HG03064 (cell line): ENCODE results near the gene TNXB.
"Not testable (repeated sequence)": the region's sequence is repeated elsewhere in the genome, so short reads cannot be mapped to it uniquely, and the experiment has no call there.

Source experiments
- ATAC-seq: cut with Tn5 transposase; IDR thresholded peaks from one replicate; pipeline ENCODE4 v1.9.1; 2021; ENCODE audit warnings: low read depth; ENCODE audit not compliant: unreplicated experiment

Gene TNXB

DNA sequence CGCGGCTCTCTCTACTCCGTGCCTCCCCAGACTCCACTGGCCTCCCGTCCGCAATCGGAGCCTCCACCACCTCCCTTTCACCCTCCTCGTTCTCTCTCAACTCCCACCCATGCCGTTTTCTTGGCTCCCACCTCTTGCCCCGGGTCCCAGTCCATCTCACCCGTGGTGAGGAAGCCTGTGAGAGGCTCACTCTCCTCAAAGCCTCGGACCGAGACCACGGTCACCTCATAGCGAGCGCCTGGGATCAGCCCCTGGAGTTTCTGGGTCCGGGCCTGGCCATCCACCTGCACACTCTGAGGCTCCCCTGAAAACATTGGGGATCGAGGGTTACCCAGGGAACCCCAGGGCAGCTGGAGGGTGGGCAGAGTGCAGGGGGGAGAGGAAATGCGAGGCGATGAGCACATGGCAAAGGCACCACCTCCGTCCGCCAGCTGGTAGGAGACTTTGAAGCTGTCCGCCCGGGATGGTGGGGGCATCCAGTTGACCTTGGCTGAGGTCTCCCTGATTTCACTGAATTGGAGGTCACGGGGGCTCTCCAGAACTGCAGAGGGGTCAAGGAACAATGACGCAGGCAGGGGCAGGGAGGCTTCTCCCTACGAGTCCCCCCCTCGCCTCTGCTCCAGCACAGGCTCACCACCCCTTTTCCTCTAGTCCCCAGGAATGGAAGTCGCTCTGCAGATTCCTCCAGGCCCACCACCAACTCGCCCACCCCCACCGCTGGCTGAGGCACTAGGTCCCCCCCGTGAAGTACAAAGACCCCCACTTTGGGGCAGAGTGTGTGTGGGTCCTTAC is 65.4 kb downstream of the TNXB start:
- ATAC-seq = not testable (repeated sequence)

- ATAC-seq = not testable (repeated sequence)
Measured at GRCh38 chr6:32042276-32042675, 66.9 kb downstream of the TNXB start.

GRCh38 chr6:32041385-32041784 is 67.8 kb downstream of the TNXB start:
- ATAC-seq = not testable (repeated sequence)

DNA sequence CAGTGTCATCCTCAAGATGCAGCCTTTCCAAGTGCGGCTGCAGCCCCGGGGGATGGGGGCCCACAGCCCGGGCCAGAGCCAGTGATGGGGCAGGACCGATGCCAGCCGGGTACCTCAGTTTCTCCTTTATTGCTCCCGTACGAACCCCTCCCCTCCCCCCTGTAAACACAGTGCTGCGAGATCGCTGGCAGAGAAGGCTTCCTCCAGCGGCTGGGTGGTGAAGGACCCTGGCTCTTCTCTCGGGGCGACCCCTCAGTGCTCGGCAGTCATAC is 68.2 kb downstream of the TNXB start:
- not testable (repeated sequence) for ATAC-seq

- ATAC-seq = not testable (repeated sequence)
Measured at GRCh38 chr6:32040299-32041049, 68.7 kb downstream of the TNXB start.

DNA sequence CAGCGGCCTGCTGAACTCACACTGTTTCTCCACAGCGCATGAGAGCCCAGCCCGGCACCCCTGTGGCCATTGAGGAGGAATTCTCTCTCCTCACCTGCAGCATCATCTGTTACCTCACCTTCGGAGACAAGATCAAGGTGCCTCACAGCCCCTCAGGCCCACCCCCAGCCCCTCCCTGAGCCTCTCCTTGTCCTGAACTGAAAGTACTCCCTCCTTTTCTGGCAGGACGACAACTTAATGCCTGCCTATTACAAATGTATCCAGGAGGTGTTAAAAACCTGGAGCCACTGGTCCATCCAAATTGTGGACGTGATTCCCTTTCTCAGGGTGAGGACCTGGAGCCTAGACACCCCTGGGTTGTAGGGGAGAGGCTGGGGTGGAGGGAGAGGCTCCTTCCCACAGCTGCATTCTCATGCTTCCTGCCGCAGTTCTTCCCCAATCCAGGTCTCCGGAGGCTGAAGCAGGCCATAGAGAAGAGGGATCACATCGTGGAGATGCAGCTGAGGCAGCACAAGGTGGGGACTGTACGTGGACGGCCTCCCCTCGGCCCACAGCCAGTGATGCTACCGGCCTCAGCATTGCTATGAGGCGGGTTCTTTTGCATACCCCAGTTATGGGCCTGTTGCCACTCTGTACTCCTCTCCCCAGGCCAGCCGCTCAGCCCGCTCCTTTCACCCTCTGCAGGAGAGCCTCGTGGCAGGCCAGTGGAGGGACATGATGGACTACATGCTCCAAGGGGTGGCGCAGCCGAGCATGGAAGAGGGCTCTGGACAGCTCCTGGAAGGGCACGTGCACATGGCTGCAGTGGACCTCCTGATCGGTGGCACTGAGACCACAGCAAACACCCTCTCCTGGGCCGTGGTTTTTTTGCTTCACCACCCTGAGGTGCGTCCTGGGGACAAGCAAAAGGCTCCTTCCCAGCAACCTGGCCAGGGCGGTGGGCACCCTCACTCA is 69.5 kb downstream of the TNXB start:
- ATAC-seq = not testable (repeated sequence)

- ATAC-seq = not testable (repeated sequence)
Measured at GRCh38 chr6:32038878-32039277, 70.3 kb downstream of the TNXB start.

DNA sequence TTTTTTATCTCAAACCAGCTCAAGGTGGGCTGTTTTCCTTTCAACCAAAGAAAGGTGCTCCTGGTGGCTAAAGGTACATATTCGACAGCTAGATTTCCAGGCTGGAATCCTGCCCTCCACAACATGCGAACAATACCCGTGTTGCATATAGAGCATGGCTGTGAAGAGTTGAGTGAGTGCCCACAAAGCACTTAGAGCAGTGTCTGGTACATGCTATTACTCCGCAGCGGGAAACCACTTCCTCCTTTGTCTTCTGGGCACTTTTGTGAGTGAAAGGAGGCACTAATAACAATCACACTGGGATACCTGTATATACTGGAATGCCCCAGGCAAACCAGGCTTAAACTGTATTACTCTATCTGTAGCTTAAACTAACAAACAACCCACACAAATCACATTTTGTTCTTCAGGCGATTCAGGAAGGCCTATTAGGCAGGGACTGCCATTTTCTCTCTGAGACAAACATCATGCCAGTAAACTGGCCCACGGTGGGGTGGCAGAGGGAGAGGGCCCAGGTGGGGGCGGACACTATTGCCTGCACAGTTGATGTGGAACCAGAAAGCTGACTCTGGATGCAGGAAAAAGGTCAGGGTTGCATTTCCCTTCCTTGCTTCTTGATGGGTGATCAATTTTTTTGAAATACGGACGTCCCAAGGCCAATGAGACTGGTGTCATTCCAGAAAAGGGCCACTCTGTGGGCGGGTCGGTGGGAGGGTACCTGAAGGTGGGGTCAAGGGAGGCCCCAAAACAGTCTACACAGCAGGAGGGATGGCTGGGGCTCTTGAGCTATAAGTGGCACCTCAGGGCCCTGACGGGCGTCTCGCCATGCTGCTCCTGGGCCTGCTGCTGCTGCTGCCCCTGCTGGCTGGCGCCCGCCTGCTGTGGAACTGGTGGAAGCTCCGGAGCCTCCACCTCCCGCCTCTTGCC is 71.3 kb downstream of the TNXB start, which contains the start of gene CYP21A2:
CYP21A2 (plus strand) TSS at position 818 of the 927 bp plus-strand sequence; CDS start at position 826, 8 bp downstream.
- not testable (repeated sequence) for ATAC-seq

- ATAC-seq = not testable (repeated sequence)
Measured at GRCh38 chr6:32037136-32037535, 72.0 kb downstream of the TNXB start.

- not testable (repeated sequence) for ATAC-seq
Measured at GRCh38 chr6:32035283-32036013, 73.7 kb downstream of the TNXB start.

- ATAC-seq = not testable (repeated sequence)
Measured at GRCh38 chr6:32029553-32029952, 79.6 kb downstream of the TNXB start.

DNA sequence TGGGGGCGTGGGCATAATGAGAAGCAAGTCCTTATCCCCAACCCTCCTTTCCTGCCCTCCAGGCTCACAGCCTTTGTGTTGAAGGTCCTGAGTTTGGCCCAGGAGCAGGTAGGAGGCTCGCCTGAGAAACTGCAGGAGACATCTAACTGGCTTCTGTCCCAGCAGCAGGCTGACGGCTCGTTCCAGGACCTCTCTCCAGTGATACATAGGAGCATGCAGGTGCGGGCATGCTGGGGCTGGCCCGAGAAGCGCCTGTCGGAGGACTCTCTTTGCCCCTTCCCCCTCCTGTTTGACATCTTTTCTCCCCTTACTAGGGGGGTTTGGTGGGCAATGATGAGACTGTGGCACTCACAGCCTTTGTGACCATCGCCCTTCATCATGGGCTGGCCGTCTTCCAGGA is 80.5 kb downstream of the TNXB start:
- ATAC-seq = not testable (repeated sequence)

DNA sequence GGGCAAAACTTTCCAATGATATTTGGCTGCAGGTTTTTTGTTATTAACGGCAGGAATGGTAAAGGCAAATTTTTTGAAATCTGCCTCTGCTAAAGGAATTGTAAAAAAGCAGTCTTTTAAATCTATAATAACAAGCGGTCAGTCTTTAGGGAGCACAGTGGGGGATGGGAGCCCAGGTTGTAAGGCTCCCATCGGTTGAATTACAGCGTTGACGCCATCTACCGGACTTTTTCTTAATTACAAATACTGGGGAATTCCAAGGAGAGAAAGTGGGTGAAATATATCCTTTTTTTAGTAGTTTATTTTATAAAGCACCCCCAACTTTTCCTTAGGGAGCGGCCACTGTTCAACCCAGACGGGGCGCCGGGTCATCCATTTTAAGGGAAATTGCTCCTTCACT is 87.0 kb downstream of the TNXB start:
- not testable (repeated sequence) for ATAC-seq

- ATAC-seq = not testable (repeated sequence)
Measured at GRCh38 chr6:32014547-32014946, 94.6 kb downstream of the TNXB start, which contains the start of gene C4B. Gene C4B (plus strand): TSS chr6:32014795. CDS start chr6:32014846, 51 bp downstream.

GRCh38 chr6:32013738-32014137 is 95.4 kb downstream of the TNXB start:
- ATAC-seq = not testable (repeated sequence)

GRCh38 chr6:32012941-32013617 is 96.1 kb downstream of the TNXB start:
- ATAC-seq = not testable (repeated sequence)

DNA sequence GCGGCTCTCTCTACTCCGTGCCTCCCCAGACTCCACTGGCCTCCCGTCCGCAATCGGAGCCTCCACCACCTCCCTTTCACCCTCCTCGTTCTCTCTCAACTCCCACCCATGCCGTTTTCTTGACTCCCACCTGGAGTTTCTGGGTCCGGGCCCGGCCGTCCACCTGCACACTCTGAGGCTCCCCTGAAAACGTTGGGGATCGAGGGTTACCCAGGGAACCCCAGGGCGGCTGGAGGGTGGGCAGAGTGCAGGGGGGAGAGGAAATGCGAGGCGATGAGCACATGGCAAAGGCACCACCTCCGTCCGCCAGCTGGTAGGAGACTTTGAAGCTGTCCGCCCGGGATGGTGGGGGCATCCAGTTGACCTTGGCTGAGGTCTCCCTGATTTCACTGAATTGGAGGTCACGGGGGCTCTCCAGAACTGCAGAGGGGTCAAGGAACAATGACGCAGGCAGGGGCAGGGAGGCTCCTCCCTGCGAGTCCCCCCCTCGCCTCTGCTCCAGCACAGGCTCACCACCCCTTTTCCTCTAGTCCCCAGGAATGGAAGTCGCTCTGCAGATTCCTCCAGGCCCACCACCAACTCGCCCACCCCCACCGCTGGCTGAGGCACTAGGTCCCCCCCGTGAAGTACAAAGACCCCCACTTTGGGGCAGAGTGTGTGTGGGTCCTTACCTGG is 98.1 kb downstream of the TNXB start:
- not testable (repeated sequence) for ATAC-seq

GRCh38 chr6:32009537-32009936 is 99.6 kb downstream of the TNXB start:
- not testable (repeated sequence) for ATAC-seq
